Neutrophil (primary cell): ENCODE data around the gene THSD7B.

Source experiments
- H3K27ac ChIP-seq: fragments of 200-600 bp; sonication (generic); 2 replicates; pipeline ENCODE4 v1.5.1; 2016; ENCODE audit warnings: mild to moderate bottlenecking, moderate library complexity
- H3K27me3 ChIP-seq: fragments of 200-600 bp; sonication (generic); 2 replicates; pipeline ENCODE4 v1.6.0; 2016; ENCODE audit warnings: mild to moderate bottlenecking
- H3K36me3 ChIP-seq: fragments of 200-600 bp; sonication (generic); 2 replicates; pipeline ENCODE4 v1.5.1; 2017
- H3K4me1 ChIP-seq, 2 experiments: fragments of 200-600 bp in 1 of 2; sonication (generic) in 1 of 2; 1 replicate in 1 of 2; 2 replicates in 1 of 2; pipeline versions ENCODE4 v1.5.1 to v1.6.1; 2013 to 2016; ENCODE audit warnings: low read depth in 1 of 2, low read length in 1 of 2, mild to moderate bottlenecking in 1 of 2, moderate library complexity in 1 of 2; ENCODE audit not compliant: control insufficient read depth in 1 of 2, insufficient read depth in 1 of 2
- H3K4me3 ChIP-seq, 2 experiments: fragments of 200-600 bp in 1 of 2; sonication (generic) in 1 of 2; 1 replicate in 1 of 2; 2 replicates in 1 of 2; pipeline ENCODE4 v1.5.1; 2013 to 2016; ENCODE audit warnings: low read depth in 1 of 2, low read length in 1 of 2, mild to moderate bottlenecking in 1 of 2, moderate library complexity in 1 of 2
- H3K9me3 ChIP-seq: fragments of 200-600 bp; sonication (generic); 2 replicates; pipeline ENCODE4 v1.5.1; 2016
- CTCF ChIP-seq: fragments of 200-600 bp; sonication (generic); IDR thresholded peaks from 2 replicates; pipeline ENCODE4 v1.5.1; 2016; ENCODE audit warnings: antibody characterized with exemption

The THSD7B gene

GRCh38 chr2:137507237-137507636 is 741.9 kb downstream of the THSD7B start:
- no peaks in the 10 kb centered on the region for H3K4me1 ChIP-seq
- H3K27ac ChIP-seq: no peak overlapping the region
- no peaks in the 10 kb centered on the region for H3K9me3 ChIP-seq
- no peak for TF ChIP-seq CTCF
- no peak overlapping the region for H3K4me3 ChIP-seq
- H3K27me3 ChIP-seq: no peaks in the 10 kb centered on the region
- H3K36me3 ChIP-seq: no peaks in the 10 kb centered on the region

GRCh38 chr2:137508739-137509384 is 743.5 kb downstream of the THSD7B start:
- Histone ChIP-seq H3K27ac (no peak overlapping the region), H3K4me3 (no peak overlapping the region), H3K9me3 (no peaks in the 10 kb centered on the region), H3K27me3 (no peaks in the 10 kb centered on the region), H3K36me3 (no peaks in the 10 kb centered on the region), H3K4me1 (no peaks in the 10 kb centered on the region)
- no peak for TF ChIP-seq CTCF

GRCh38 chr2:137511526-137511925 is 746.2 kb downstream of the THSD7B start:
- Histone ChIP-seq H3K4me1 (no peaks in the 10 kb centered on the region), H3K27ac (no peak overlapping the region), H3K9me3 (no peaks in the 10 kb centered on the region), H3K4me3 (no peak overlapping the region), H3K36me3 (no peaks in the 10 kb centered on the region), H3K27me3 (no peaks in the 10 kb centered on the region)
- TF ChIP-seq CTCF: no peak

GRCh38 chr2:137521653-137522619 is 756.6 kb downstream of the THSD7B start:
- Histone ChIP-seq H3K4me1 (no peaks in the 10 kb centered on the region), H3K27ac (no peak overlapping the region), H3K9me3 (no peaks in the 10 kb centered on the region), H3K36me3 (no peaks in the 10 kb centered on the region), H3K27me3 (no peaks in the 10 kb centered on the region), H3K4me3 (no peak overlapping the region)
- TF ChIP-seq CTCF: no peak

GRCh38 chr2:137522620-137523011 is 757.3 kb downstream of the THSD7B start:
- Histone ChIP-seq H3K4me1 (no peaks in the 10 kb centered on the region), H3K36me3 (no peaks in the 10 kb centered on the region), H3K27me3 (no peaks in the 10 kb centered on the region), H3K27ac (no peak overlapping the region), H3K4me3 (no peak overlapping the region), H3K9me3 (no peaks in the 10 kb centered on the region)
- TF ChIP-seq CTCF: no peak
